Activated T-cell treated with anti-CD3 and anti-CD28 coated beads, Interleukin-2, amount 50 U/mL, for 24 hours (primary cell): ENCODE data around the gene HLX.

Experiments
- DNase-seq: peaks from one replicate; pipeline ENCODE4 v3.0.0-alpha.2; 2020
- H3K27ac Mint-ChIP-seq: 2 replicates; pipeline ENCODE4 v1.8.0; 2020; ENCODE audit warnings: mild to moderate bottlenecking, mixed read lengths
- H3K27me3 Mint-ChIP-seq: 2 replicates; pipeline ENCODE4 v1.8.0; 2020; ENCODE audit warnings: mixed read lengths
- H3K36me3 Mint-ChIP-seq: 2 replicates; pipeline ENCODE4 v1.8.0; 2020; ENCODE audit warnings: low read depth, mixed read lengths
- H3K4me1 Mint-ChIP-seq: 2 replicates; pipeline ENCODE4 v1.8.0; 2020; ENCODE audit warnings: low read depth, mixed read lengths
- H3K4me3 Mint-ChIP-seq: 2 replicates; pipeline ENCODE4 v1.8.0; 2020; ENCODE audit warnings: mild to moderate bottlenecking, moderate library complexity, mixed read lengths
- H3K9me3 Mint-ChIP-seq: 2 replicates; pipeline ENCODE4 v1.8.0; 2020; ENCODE audit warnings: mixed read lengths

Gene HLX

DNA sequence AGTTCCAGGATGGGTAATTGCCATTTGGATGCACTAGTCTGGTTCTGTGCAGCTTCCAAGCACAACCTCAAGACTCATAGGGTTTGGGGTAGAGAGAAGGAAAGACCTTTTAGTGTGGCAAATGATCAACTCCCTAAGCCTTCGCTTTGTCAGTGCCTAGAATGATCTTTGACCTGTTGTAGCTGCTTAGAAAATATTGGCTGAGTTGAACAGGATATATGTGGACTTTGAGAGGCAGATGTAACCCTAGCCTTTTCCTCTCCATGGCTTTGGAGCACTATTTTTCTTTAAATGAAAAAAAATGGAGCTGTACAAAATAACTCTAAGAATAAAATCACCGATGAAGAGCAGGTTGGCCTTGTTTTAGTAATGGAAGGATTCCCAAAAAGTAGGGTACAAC, 41.7 kb downstream of the HLX start:
- H3K9me3 Mint-ChIP-seq: no peaks in the 10 kb centered on the region
- no peak overlapping the region for H3K27ac Mint-ChIP-seq
- no peaks in the 10 kb centered on the region for H3K36me3 Mint-ChIP-seq
- DNase-seq: no peak
- peaks cover 9% of the 10 kb centered on the region for H3K27me3 Mint-ChIP-seq
- no peak overlapping the region for H3K4me3 Mint-ChIP-seq
- H3K4me1 Mint-ChIP-seq: no peaks in the 10 kb centered on the region

DNA sequence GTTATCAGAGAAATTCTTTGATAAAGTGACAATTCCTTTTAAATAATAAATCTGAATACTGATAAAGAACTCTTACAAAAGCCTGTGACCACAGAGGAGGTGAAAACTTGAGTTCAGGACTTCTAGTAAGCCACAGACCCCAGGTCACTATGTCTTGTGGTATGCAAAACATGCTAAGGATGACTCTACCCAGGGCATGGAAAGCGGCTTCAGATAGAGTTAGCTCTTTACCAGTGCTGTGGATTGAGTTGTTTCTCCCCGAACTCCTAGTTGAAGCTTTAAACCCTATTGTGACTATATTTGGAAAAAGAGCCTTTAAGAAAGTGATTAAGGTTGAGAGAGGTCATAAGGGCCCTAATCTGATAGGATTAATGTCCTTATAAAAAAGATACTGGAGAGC, 42.3 kb downstream of the HLX start:
- no peaks in the 10 kb centered on the region for H3K9me3 Mint-ChIP-seq
- H3K36me3 Mint-ChIP-seq: no peaks in the 10 kb centered on the region
- no peaks in the 10 kb centered on the region for H3K4me1 Mint-ChIP-seq
- H3K4me3 Mint-ChIP-seq: no peak overlapping the region
- H3K27me3 Mint-ChIP-seq: peaks cover 8% of the 10 kb centered on the region
- no peak overlapping the region for H3K27ac Mint-ChIP-seq
- DNase-seq: no peak

DNA sequence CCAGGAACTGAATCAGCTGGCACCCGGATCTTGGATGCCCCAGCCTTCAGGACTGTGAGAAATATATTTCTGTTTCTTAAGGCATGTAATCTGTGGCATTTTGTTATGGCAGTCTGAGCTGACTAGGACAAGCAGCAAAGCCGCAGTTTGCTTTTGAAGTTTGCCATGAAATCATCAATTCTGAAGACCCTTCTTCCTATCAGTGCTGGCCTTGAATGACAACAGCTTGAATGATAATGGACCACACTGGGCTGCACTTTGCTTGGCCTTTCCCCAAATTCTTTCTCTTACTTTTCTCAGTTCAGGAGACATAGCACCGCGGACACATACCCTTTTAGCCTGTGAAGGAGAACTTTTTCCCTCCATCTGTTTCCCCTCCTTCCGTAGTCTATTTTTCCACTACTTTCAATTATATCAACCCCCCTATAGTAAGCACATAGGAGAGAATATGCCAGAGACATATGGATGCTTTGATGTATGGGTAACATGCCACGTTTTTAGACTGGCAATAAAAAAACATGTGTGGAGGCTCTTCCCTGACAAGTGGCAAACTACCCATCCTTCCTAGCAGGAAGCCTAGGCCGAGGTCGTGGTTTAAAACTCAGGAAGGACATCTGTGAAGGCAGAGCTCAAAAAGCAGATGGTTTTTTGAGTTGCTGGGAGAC, 42.9 kb downstream of the HLX start:
- peaks cover 8% of the 10 kb centered on the region for H3K27me3 Mint-ChIP-seq
- no peak overlapping the region for H3K27ac Mint-ChIP-seq
- DNase-seq: no peak
- H3K4me3 Mint-ChIP-seq: no peak overlapping the region
- H3K36me3 Mint-ChIP-seq: no peaks in the 10 kb centered on the region
- H3K4me1 Mint-ChIP-seq: no peaks in the 10 kb centered on the region
- H3K9me3 Mint-ChIP-seq: no peaks in the 10 kb centered on the region

DNA sequence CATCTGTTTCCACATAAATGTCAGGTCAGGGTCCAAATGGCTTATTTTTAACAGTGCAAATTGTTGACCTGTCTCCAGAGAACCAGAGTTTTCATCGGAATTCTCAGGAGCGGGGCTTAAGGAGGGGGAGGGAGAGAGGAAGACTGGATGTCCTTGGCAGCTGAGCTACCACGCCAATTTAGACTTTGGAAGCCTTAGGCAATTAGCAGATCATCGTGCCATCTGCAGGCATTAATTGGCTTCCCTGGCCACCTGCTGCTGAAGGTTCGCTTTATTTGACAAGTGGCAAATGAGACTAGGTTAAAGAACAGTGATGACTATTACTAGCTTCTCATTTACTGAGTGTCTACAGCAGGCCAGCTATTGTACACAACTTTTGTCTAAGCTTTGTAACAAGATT, 43.7 kb downstream of the HLX start:
- no peak for DNase-seq
- H3K9me3 Mint-ChIP-seq: no peaks in the 10 kb centered on the region
- H3K4me3 Mint-ChIP-seq: no peak overlapping the region
- no peak overlapping the region for H3K27ac Mint-ChIP-seq
- no peaks in the 10 kb centered on the region for H3K4me1 Mint-ChIP-seq
- H3K27me3 Mint-ChIP-seq: peaks cover 14% of the 10 kb centered on the region
- H3K36me3 Mint-ChIP-seq: no peaks in the 10 kb centered on the region

DNA sequence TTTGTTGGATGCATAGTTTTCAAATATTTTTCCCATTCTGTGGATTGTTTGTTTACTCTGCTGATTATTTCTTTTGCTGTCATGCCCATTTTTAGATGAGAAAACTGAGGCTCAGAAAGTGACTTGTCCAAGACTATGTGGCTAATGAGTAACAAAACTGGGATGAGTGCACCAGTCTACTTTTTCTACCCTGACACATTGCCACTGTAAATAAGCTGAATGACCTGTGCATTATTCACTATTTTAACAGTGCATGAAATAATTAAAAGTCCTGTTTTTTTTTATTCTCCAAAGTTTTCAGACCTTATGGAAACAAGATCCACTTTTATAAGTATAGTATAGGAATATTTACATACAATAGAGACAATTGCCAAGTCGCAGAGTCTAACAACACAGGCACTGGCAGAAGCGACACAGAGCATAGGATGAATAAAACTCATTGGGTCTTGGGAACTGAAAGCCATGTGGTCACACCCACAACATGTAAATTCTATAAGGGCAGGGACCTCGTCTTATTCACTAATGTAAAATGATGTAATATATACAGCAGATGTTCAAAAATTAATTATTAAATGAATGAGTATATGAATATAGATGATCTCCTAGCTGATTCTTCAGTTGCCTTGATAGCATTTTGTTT, 45.2 kb downstream of the HLX start:
- Mint-ChIP-seq H3K4me3 (no peak overlapping the region), H3K9me3 (no peaks in the 10 kb centered on the region), H3K36me3 (no peaks in the 10 kb centered on the region), H3K27me3 (peaks cover 14% of the 10 kb centered on the region), H3K27ac (no peak overlapping the region), H3K4me1 (no peaks in the 10 kb centered on the region)
- DNase-seq: no peak

DNA sequence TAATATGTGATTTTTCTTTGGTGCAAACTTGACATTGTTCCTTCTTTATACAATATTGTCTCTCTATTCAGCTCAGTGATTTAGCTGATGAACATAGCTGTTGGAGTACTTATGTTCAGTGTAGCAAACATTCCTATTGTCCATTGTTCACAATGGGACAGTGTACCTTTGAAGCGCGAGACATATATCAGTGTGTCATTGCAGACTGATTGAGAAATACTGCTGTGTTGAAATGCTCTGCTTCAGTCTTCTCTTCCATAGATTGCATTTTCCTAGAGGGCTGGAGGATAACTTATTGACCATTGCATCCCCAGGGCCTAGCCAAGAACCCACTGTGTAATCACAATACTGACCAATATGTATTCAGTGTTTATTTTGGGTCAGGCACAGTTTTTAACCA, 46.5 kb downstream of the HLX start:
- Mint-ChIP-seq H3K27ac (no peak overlapping the region), H3K27me3 (peaks cover 15% of the 10 kb centered on the region), H3K36me3 (no peaks in the 10 kb centered on the region), H3K4me3 (no peak overlapping the region), H3K4me1 (no peaks in the 10 kb centered on the region), H3K9me3 (no peaks in the 10 kb centered on the region)
- DNase-seq: no peak

DNA sequence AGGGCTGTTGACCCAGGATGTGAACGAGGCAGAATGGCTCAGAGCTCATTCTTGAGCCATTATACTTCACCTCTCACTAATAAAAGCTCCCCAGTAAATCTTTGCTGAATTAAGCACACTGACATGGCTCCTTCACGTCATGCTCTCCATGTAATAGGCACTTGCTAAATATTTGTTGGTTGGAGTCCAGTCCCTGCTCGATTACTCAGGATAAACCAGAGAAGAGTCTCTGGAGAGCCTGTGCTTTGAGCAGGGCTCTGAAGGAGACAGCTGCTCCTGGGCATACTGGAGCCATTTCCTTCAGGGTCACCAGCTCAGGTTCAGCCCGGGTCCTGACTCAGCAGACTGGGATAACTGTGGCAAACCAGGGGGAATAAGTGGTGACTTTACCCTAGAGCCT, 46.9 kb downstream of the HLX start:
- H3K27me3 Mint-ChIP-seq: peaks cover 18% of the 10 kb centered on the region
- H3K27ac Mint-ChIP-seq: no peak overlapping the region
- H3K4me3 Mint-ChIP-seq: no peak overlapping the region
- H3K36me3 Mint-ChIP-seq: no peaks in the 10 kb centered on the region
- H3K4me1 Mint-ChIP-seq: no peaks in the 10 kb centered on the region
- no peak for DNase-seq
- H3K9me3 Mint-ChIP-seq: no peaks in the 10 kb centered on the region

DNA sequence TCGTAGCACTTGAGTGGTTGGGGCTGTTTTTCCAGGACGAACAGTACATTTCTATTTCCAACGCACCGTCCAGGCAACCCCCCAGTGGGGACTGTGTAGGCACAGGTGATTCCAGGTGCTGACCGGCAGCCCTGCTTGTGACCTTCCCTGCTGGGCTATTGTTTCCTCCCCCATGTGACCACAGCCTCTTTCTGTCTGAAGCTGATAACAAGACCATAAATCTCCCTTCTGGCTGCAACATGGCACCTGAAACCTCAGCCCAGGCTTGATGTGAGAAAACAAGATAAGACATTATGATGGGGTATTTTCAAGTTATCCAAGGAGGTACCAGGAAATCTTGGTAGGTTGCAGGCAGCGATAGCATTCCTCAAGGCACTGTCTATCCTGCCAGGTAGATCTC, 48.2 kb downstream of the HLX start:
- Mint-ChIP-seq H3K27ac (no peak overlapping the region), H3K4me3 (no peak overlapping the region)

DNA sequence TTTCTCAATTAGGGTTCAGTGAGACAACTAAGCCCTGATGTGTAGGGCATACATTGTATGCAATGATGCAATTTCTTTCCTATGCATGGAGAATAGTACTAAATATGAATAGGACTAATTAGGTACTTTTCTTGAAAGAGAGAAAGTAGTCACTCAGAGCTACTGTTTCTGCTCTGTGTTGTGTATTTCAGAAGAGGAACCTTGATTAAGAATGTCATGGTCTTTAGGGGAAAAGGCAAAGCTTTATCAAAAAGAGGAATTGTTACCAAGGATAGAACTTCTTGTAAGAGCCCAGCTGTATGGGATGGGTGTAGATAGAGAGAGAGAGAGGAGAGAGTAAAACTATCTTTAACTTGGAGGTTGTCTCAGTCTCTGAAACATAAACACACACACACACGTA, 49.1 kb downstream of the HLX start:
- DNase-seq: no peak
- Mint-ChIP-seq H3K27me3 (peaks cover 18% of the 10 kb centered on the region), H3K9me3 (no peaks in the 10 kb centered on the region), H3K4me1 (no peaks in the 10 kb centered on the region), H3K4me3 (no peak overlapping the region), H3K36me3 (no peaks in the 10 kb centered on the region), H3K27ac (no peak overlapping the region)

More for the DNA sequence above, 48.2 kb downstream of the HLX start:
- no peak for DNase-seq
- H3K4me1 Mint-ChIP-seq: no peaks in the 10 kb centered on the region
- no peaks in the 10 kb centered on the region for H3K36me3 Mint-ChIP-seq
- no peaks in the 10 kb centered on the region for H3K9me3 Mint-ChIP-seq
- peaks cover 18% of the 10 kb centered on the region for H3K27me3 Mint-ChIP-seq

DNA sequence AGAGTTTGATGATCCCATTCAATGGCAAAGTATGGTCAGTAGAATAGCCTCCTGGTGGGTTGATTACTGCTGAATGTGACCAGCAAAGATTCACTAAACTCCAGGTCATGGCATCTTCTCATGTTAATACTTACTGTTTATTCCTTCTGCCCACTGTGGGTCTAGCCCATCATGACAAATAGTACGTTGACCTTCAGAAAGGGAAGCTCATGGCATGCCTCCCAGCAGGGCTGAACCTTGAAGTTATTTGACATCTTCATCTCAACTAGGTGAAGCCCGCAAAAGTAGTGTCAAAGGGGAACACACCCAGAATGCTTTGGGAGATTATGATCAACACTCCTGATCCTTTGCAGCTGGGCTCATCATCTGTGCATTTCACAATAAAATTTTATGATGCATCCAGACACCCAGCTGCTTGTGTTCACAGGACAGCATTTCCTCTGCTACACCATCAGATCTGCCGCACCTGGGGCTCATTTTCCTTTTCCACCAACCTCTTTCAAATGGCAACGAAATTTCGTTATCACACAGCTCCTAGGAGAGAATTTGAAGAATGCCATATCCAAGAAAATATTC, 49.6 kb downstream of the HLX start:
- H3K4me1 Mint-ChIP-seq: no peaks in the 10 kb centered on the region
- no peak overlapping the region for H3K4me3 Mint-ChIP-seq
- H3K36me3 Mint-ChIP-seq: no peaks in the 10 kb centered on the region
- peaks cover 18% of the 10 kb centered on the region for H3K27me3 Mint-ChIP-seq
- H3K27ac Mint-ChIP-seq: no peak overlapping the region
- no peak for DNase-seq
- no peaks in the 10 kb centered on the region for H3K9me3 Mint-ChIP-seq

DNA sequence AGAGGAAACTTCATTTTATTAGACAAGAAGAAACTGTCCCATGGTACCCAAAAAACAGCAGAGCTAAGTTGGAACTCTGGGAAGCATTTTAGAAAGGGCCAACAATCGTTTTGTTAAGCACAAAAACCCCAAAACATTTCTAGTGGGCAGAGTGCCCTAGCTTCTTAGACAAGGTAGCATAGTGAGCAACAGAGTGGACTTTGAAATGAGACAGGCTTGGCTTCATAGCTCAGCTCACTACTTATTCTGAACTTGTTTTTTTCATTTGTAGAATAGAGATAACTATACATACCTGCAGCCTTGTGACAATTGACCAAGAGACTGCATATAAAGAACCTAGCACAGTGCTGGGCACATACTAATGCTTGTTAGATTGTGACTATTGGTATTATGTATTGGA, 50.1 kb downstream of the HLX start:
- no peak for DNase-seq
- H3K27ac Mint-ChIP-seq: no peak overlapping the region
- H3K9me3 Mint-ChIP-seq: no peaks in the 10 kb centered on the region
- no peaks in the 10 kb centered on the region for H3K36me3 Mint-ChIP-seq
- H3K4me3 Mint-ChIP-seq: no peak overlapping the region
- peaks cover 18% of the 10 kb centered on the region for H3K27me3 Mint-ChIP-seq
- no peaks in the 10 kb centered on the region for H3K4me1 Mint-ChIP-seq
